Type B pancreatic cell (in vitro differentiated cells): ENCODE data around the gene ERICH6. TPM values are rescaled to one million over a fixed set of nuclear protein-coding genes. Genes with fewer than 3 reads are reported as not detected.

ENCODE experiments used
- DNase-seq: peaks from one replicate; pipeline ENCODE4 v3.0.0; 2021; ENCODE audit warnings: mixed read lengths; ENCODE audit not compliant: unreplicated experiment; ENCODE audit errors: extremely low spot score
- H3K27ac Mint-ChIP-seq: 2 replicates; pipeline ENCODE4 v1.8.0; 2021; ENCODE audit warnings: mild to moderate bottlenecking, mixed read lengths
- H3K27me3 Mint-ChIP-seq: 2 replicates; pipeline ENCODE4 v1.8.0; 2021; ENCODE audit warnings: mixed read lengths
- H3K36me3 Mint-ChIP-seq: 2 replicates; pipeline ENCODE4 v1.8.0; 2021; ENCODE audit warnings: mixed read lengths
- H3K4me1 Mint-ChIP-seq: one replicate; pipeline ENCODE4 v1.8.0; 2021; ENCODE audit warnings: mixed read lengths; ENCODE audit not compliant: unreplicated experiment
- H3K4me3 Mint-ChIP-seq: 2 replicates; pipeline ENCODE4 v1.8.0; 2021; ENCODE audit warnings: mild to moderate bottlenecking, mixed read lengths
- H3K9me3 Mint-ChIP-seq: 2 replicates; pipeline ENCODE4 v1.8.0; 2021; ENCODE audit warnings: mixed read lengths
- CTCF ChIP-seq: fragments of 200-600 bp; sonication (generic); conservative IDR thresholded peaks from 2 replicates; pipeline ENCODE4 v1.5.0; 2021; ENCODE audit warnings: antibody characterized with exemption, mild to moderate bottlenecking
- total RNA-seq: library from RNA; stranded (reverse); gene quantifications from 2 replicates; pipeline ENCODE4 v1.2.1, GENCODE V29; 2021; ENCODE audit warnings: low replicate concordance

The ERICH6 gene
- total RNA-seq, 1 donor from 2014 or later: not detected

DNA sequence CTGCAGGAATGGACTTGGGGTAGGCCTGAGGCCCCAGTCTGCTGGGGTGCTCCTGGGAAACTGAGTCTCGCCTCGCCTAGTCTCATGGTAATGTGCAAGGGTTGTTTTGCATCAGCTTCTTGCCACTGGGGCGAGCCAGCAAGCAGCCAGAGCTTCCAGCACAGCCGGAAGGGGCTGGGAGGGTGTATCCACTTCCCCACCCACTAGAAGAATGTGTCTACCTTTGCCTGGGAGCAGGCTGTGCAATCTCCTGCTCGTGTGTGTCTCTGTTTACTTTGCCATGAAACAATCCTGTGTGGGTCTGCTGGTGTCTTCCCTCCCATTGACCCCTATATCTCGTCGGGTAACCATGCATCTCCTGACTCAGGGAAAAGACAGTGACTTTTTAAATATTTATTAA is 21.8 kb upstream of the ERICH6 start:
- Mint-ChIP-seq H3K9me3 (no peaks in the 10 kb centered on the region), H3K4me1 (peaks cover 5% of the 10 kb centered on the region), H3K27me3 (no peaks in the 10 kb centered on the region), H3K27ac (peak overlapping the region; percentile 91), H3K36me3 (no peaks in the 10 kb centered on the region), H3K4me3 (no peak overlapping the region)
- DNase-seq: no peak
- no peak for TF ChIP-seq CTCF

DNA sequence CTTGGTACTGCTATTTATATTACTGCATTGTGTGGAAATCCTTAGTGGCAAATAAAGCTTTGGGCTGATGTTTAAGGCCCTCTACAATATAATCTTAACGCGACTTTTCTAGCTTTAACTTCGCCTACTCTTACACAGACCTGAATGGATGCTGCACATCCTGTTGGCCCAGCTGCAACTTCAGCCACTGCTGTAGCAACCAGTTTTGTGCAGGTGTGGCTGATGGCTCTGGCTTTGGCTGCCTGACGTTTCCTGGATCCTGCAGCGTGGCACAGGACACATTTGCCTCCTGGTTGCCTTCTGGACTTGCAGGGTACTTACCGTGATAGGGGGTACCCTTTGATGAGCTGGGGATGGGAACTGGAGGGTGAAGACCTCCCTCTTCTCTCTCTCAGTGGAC is 20.2 kb upstream of the ERICH6 start:
- no peaks in the 10 kb centered on the region for H3K36me3 Mint-ChIP-seq
- no peak for DNase-seq
- H3K27ac Mint-ChIP-seq: peak overlapping the region; percentile 82
- no peak for TF ChIP-seq CTCF
- H3K9me3 Mint-ChIP-seq: no peaks in the 10 kb centered on the region
- no peaks in the 10 kb centered on the region for H3K27me3 Mint-ChIP-seq
- no peak overlapping the region for H3K4me3 Mint-ChIP-seq
- peaks cover 5% of the 10 kb centered on the region for H3K4me1 Mint-ChIP-seq

GRCh38 chr3:150722267-150722666 is 18.5 kb upstream of the ERICH6 start:
- H3K27me3 Mint-ChIP-seq: no peaks in the 10 kb centered on the region
- peaks cover 5% of the 10 kb centered on the region for H3K4me1 Mint-ChIP-seq
- no peaks in the 10 kb centered on the region for H3K9me3 Mint-ChIP-seq
- no peak for TF ChIP-seq CTCF
- no peak overlapping the region for H3K27ac Mint-ChIP-seq
- no peak overlapping the region for H3K4me3 Mint-ChIP-seq
- DNase-seq: no peak
- H3K36me3 Mint-ChIP-seq: no peaks in the 10 kb centered on the region

DNA sequence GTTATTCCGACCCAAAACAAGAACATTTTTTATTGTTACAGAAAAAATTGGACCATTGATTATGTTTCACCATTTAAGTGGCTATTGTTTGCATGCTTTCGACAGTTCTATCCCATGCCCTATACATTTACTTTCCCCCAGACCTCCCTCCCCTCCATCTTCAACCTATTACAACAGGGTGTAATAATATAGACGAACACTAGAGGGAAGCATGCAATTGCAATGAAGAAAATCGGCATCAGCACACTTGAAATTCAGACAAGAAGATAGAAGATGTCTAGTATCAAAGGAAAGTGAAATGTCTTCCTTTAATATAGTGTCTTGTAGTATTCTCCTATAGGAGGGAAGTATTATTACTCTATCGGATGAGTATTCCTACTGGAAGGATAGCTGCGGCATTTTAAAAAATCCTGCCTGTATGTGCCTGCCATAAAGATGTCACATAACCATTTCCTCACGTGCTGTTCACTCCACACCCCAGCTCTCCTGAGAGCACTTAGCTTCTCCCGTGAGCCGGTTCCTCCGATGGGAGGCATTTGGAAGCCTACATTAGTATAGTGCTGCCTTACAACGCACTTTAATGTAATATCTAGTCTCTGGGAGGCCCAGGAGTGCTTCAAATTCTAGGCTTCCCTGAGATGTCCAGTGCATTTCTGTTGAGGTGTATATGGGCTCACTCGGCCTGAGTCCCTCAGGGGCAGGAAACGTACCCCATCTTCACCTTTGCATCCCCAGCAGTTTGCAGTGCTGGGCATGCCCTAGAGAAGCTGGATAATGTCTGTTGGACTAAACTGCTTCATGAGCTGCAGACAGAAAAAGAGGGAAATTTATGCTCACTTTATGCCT is 17.8 kb upstream of the ERICH6 start:
- Mint-ChIP-seq H3K36me3 (no peaks in the 10 kb centered on the region), H3K4me3 (no peak overlapping the region), H3K27me3 (no peaks in the 10 kb centered on the region), H3K4me1 (peaks cover 5% of the 10 kb centered on the region), H3K27ac (no peak overlapping the region), H3K9me3 (no peaks in the 10 kb centered on the region)
- DNase-seq: no peak
- peak; percentile 89 for TF ChIP-seq CTCF

- TF ChIP-seq CTCF: no peak
- Mint-ChIP-seq H3K9me3 (no peaks in the 10 kb centered on the region), H3K4me3 (no peak overlapping the region), H3K27ac (no peak overlapping the region), H3K27me3 (no peaks in the 10 kb centered on the region), H3K36me3 (no peaks in the 10 kb centered on the region), H3K4me1 (peaks cover 5% of the 10 kb centered on the region)
- DNase-seq: no peak
Observed at GRCh38 chr3:150720444-150720843, 16.7 kb upstream of the ERICH6 start.
